HG03565 (cell line): Measurements from ENCODE around the gene RRM1.

Experiments used
- ATAC-seq: cut with Tn5 transposase; IDR thresholded peaks from one replicate; pipeline ENCODE4 v1.9.1; 2021; ENCODE audit warnings: mild to moderate bottlenecking, moderate library complexity; ENCODE audit not compliant: unreplicated experiment

The RRM1 gene

GRCh38 chr11:4076774-4077173 is 17.8 kb upstream of the RRM1 start:
- ATAC-seq: no peak

- no peak for ATAC-seq
Observed at GRCh38 chr11:4083198-4083597, 11.4 kb upstream of the RRM1 start.

GRCh38 chr11:4084406-4085125 is 10.0 kb upstream of the RRM1 start:
- no peak for ATAC-seq

GRCh38 chr11:4085575-4085974 is 9.0 kb upstream of the RRM1 start:
- ATAC-seq: no peak

GRCh38 chr11:4086575-4087353 is 7.8 kb upstream of the RRM1 start:
- ATAC-seq: no peak

- ATAC-seq: no peak
Observed at GRCh38 chr11:4087551-4087950, 7.0 kb upstream of the RRM1 start.

GRCh38 chr11:4090258-4090657 is 4.3 kb upstream of the RRM1 start:
- no peak for ATAC-seq

- no peak for ATAC-seq
Observed at GRCh38 chr11:4092026-4092425, 2.6 kb upstream of the RRM1 start.

- peak; percentile 2 for ATAC-seq
Observed at GRCh38 chr11:4093519-4094347, 866 bp upstream of the RRM1 start.

GRCh38 chr11:4095509-4096230 is 1.1 kb downstream of the RRM1 start:
- no peak for ATAC-seq

GRCh38 chr11:4098026-4098621 is 3.5 kb downstream of the RRM1 start:
- no peak for ATAC-seq

- no peak for ATAC-seq
Observed at GRCh38 chr11:4102711-4103110, 8.1 kb downstream of the RRM1 start.

- no peak for ATAC-seq
Observed at GRCh38 chr11:4103269-4103668, 8.7 kb downstream of the RRM1 start.

- no peak for ATAC-seq
Observed at GRCh38 chr11:4105916-4106315, 11.3 kb downstream of the RRM1 start.

- no peak for ATAC-seq
Observed at GRCh38 chr11:4111834-4112233, 17.2 kb downstream of the RRM1 start.

GRCh38 chr11:4115128-4115527 is 20.5 kb downstream of the RRM1 start:
- ATAC-seq: no peak

GRCh38 chr11:4118107-4118506 is 23.5 kb downstream of the RRM1 start:
- ATAC-seq: no peak

- no peak for ATAC-seq
Observed at GRCh38 chr11:4123218-4123617, 28.6 kb downstream of the RRM1 start.

GRCh38 chr11:4125141-4125540 is 30.5 kb downstream of the RRM1 start:
- no peak for ATAC-seq

GRCh38 chr11:4127357-4127756 is 32.8 kb downstream of the RRM1 start:
- no peak for ATAC-seq
